Measurements from ENCODE around the gene BTBD16. TPM values are rescaled to one million over a fixed set of nuclear protein-coding genes. Genes with fewer than 3 reads are reported as not detected.

The BTBD16 gene
- total RNA-seq, 1 experiment from 2014 or later = not detected

GRCh38 chr10:122386514-122386913 is 115.4 kb downstream of the BTBD16 start:
- Mint-ChIP-seq H3K4me1 (no peaks in the 10 kb centered on the region), H3K4me3 (no peak overlapping the region), H3K36me3 (peaks cover 39% of the 10 kb centered on the region), H3K9me3 (peaks cover 26% of the 10 kb centered on the region), H3K27ac (no peak overlapping the region), H3K27me3 (ENCODE audit: low read depth) (no peaks in the 10 kb centered on the region)
- ATAC-seq = no peak
- POLR2A ChIA-PET = no interaction called here
- DNase-seq (ENCODE audit: low spot score) = no peak
- TF ChIP-seq JUN (CRISPR knock-in tag; IDR thresholded peaks at IDR 0.05) (no peak), IRF1 (CRISPR knock-in tag; IDR thresholded peaks at IDR 0.05) (no peak), TEAD4 (CRISPR knock-in tag; IDR thresholded peaks at IDR 0.05) (no peak), ARID4B (CRISPR knock-in tag; IDR thresholded peaks at IDR 0.05; ENCODE audit: borderline replicate concordance) (no peak), E2F1 (CRISPR knock-in tag; IDR thresholded peaks at IDR 0.05) (no peak), CDX4 (CRISPR knock-in tag; IDR thresholded peaks at IDR 0.05; ENCODE audit: borderline replicate concordance) (no peak), ZNF121 (CRISPR knock-in tag; IDR thresholded peaks at IDR 0.05) (no peak), NFATC4 (CRISPR knock-in tag; IDR thresholded peaks at IDR 0.05) (no peak), FOXJ3 (CRISPR knock-in tag; IDR thresholded peaks at IDR 0.05; ENCODE audit: borderline replicate concordance) (no peak), CREM (CRISPR knock-in tag; IDR thresholded peaks at IDR 0.05) (no peak), SMAD4 (CRISPR knock-in tag; IDR thresholded peaks at IDR 0.05) (no peak)
- CTCF ChIA-PET = no interaction called here

- ChIA-PET POLR2A (no interaction called here), CTCF (interaction anchor here (1.1 kb wide), 1 partner anchor 13 kb away, joined by 3 read pairs; the partner anchor contains the start of gene PLEKHA1)
- no peaks in the 10 kb centered on the region for H3K4me1 Mint-ChIP-seq
- TF ChIP-seq EMX1 (CRISPR knock-in tag; IDR thresholded peaks at IDR 0.05) = no peak
- no peak for TF ChIP-seq ARID4B (CRISPR knock-in tag; IDR thresholded peaks at IDR 0.05; ENCODE audit: borderline replicate concordance)
- TF ChIP-seq CREB1 (CRISPR knock-in tag; IDR thresholded peaks at IDR 0.05) = no peak
- TF ChIP-seq JAZF1 (CRISPR knock-in tag; IDR thresholded peaks at IDR 0.05) = no peak
- H3K27me3 Mint-ChIP-seq (ENCODE audit: low read depth) = no peaks in the 10 kb centered on the region
- no peak for ATAC-seq
- H3K4me3 Mint-ChIP-seq = no peak overlapping the region
- no peak for DNase-seq (ENCODE audit: low spot score)
- H3K27ac Mint-ChIP-seq = no peak overlapping the region
- H3K36me3 Mint-ChIP-seq = peaks cover 39% of the 10 kb centered on the region
- peaks cover 26% of the 10 kb centered on the region for H3K9me3 Mint-ChIP-seq
These were observed 116.5 kb downstream of the BTBD16 start for GRCh38 chr10:122387572-122387971.

Other genes starting within 250 kb of the BTBD16 start
- gene PLEKHA1, start 103.4 kb downstream of the BTBD16 start, total RNA-seq (2021) = 34.6 to 46.6 TPM (median 43.7 TPM) in 3 replicates
- not detected in 3 replicates for gene ARMS2, start 183.4 kb downstream of the BTBD16 start, total RNA-seq (2021)
- 15.4 to 18.3 TPM (median 16.0 TPM) in 3 replicates for gene HTRA1, start 190.3 kb downstream of the BTBD16 start, total RNA-seq (2021)